HepG2 (cell line): ENCODE results near the gene GPATCH8. TPM values are rescaled to one million over a fixed set of nuclear protein-coding genes. Genes with fewer than 3 reads are reported as not detected.

Source experiments
- DBP ChIP-seq: sonication (generic); formaldehyde crosslinking; IDR thresholded peaks from 2 replicates; pipeline ENCODE4 v1.4.0; 2020; ENCODE audit warnings: missing genetic modification reagents; ENCODE audit errors: not compliant biosample characterization
- ELF3 ChIP-seq: IDR thresholded peaks from 2 replicates; pipeline ENCODE4 v1.6.1; 2016; ENCODE audit warnings: missing genetic modification reagents, missing compliant biosample characterization
- NFE2 ChIP-seq: sonication (generic); formaldehyde crosslinking; IDR thresholded peaks from 2 replicates; pipeline ENCODE4 v1.4.0; 2020; ENCODE audit warnings: missing genetic modification reagents
- NFRKB ChIP-seq: fragments of 450-650 bp; IDR thresholded peaks from 2 replicates; pipeline ENCODE4 v1.6.1; 2017
- PLRG1 ChIP-seq: fragments of 450-650 bp; conservative IDR thresholded peaks from 2 replicates; pipeline ENCODE4 v1.6.1; 2016
- REL ChIP-seq: sonication (generic); formaldehyde crosslinking; conservative IDR thresholded peaks from 2 replicates; pipeline ENCODE4 v1.8.0; 2022; ENCODE audit warnings: mild to moderate bottlenecking, missing genetic modification reagents, moderate library complexity
- SP4 ChIP-seq: sonication (generic); formaldehyde crosslinking; IDR thresholded peaks from 2 replicates; pipeline ENCODE4 v1.8.1; 2023; ENCODE audit warnings: mild to moderate bottlenecking, missing genetic modification reagents
- U2AF1 ChIP-seq: fragments of 200-400 bp; formaldehyde crosslinking; optimal IDR thresholded peaks from 2 replicates; pipeline ENCODE3; 2017; ENCODE audit warnings: mild to moderate bottlenecking, low read depth, low read length
- polyA plus RNA-seq, 8 experiments: library from polyadenylated mRNA; depleted of rRNA in 3 of 8; stranded (reverse) in 7 of 8; unstranded in 1 of 8; fragments of >200 nt; fragmentation: Illumina TruSeq in 4 of 8; extraction: Trizol in 4 of 8; gene quantifications; 2 replicates each; pipeline versions ENCODE4 v1.2.1 to v1.2.3, GENCODE V29; 2011 to 2016; ENCODE audit warnings: low read depth in 4 of 8, missing spikeins in 1 of 8, mixed read lengths in 1 of 8; ENCODE audit not compliant: insufficient read depth in 1 of 8
- total RNA-seq, 5 experiments: library from RNA; depleted of rRNA; stranded (reverse); fragments of >200 nt; fragmentation: Illumina TruSeq; extraction: Trizol; gene quantifications; 2 replicates each; pipeline ENCODE4 v1.2.3, GENCODE V29; 2016; ENCODE audit warnings: low read depth in 1 of 5
- TF ChIP-seq, protein P1 (sequence below): sonication (generic); formaldehyde crosslinking; IDR thresholded peaks from 2 replicates; pipeline ENCODE4 v1.4.0; 2020; ENCODE audit warnings: mild to moderate bottlenecking, missing genetic modification reagents
- TF ChIP-seq, protein P2 (sequence below): IDR thresholded peaks from 2 replicates; pipeline ENCODE4 v1.6.1; 2016; ENCODE audit warnings: missing compliant biosample characterization, missing genetic modification reagents, borderline replicate concordance
- TF ChIP-seq, protein P3 (sequence below): sonication (generic); formaldehyde crosslinking; IDR thresholded peaks from 2 replicates; pipeline ENCODE4 v1.4.0; 2020; ENCODE audit warnings: missing genetic modification reagents
- TF ChIP-seq, protein P4 (sequence below): sonication (generic); formaldehyde crosslinking; IDR thresholded peaks from 2 replicates; pipeline ENCODE4 v1.4.0; 2020; ENCODE audit warnings: missing genetic modification reagents, low read depth, mild to moderate bottlenecking, borderline replicate concordance
- TF ChIP-seq, protein P5 (sequence below): sonication (generic); formaldehyde crosslinking; IDR thresholded peaks from 2 replicates; pipeline ENCODE4 v1.5.0; 2020; ENCODE audit warnings: mild to moderate bottlenecking, missing genetic modification reagents

GPATCH8 gene
- total and polyA plus RNA-seq, 2 of the 13 experiments (the other 11 are each of a cell fraction or from before 2014, with no cell fraction given) = 20.7 to 21.5 TPM

DNA sequence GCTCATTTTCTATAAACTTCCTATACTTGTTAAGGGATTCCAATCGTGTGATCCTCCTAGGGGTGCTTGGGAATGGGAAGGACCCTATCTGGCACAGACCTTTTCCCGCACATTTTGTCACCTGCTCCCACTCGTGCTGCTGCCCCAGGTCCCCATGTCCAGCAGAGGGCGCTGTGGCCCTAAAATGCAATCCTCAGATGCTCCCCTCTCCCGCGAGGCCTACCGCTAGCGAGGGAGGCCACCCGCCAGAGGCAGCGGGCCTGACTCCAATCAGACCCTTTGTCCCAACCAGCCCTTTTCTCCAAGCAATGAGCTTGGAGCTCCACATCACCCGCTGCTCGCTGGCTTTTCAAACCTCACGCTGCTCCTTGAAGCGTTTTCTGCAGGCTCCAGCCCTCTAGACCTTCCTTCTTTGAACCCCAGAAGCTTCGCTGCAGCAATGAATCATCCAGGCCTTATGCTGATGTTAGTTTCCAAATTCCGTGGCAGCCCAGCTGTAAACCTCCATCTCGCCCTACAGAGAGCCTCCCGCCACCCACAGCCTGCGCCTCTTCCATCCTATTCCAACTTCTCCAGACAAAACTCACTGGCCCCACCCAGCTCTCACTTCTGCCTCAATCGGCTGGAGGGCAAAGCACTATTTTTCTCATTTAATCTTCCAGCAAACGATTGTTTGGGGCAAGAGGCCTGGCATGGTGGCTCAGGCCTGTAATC is 30.5 kb upstream of the GPATCH8 start (continued):
- TF ChIP-seq NFE2 (no peak), REL (no peak), ELF3 (CRISPR knock-in tag) (peak; percentile 47; the same call in 1 of the 2 replicates), PLRG1 (no peak), DBP (CRISPR knock-in tag) (no peak), U2AF1 (no peak), NFRKB (no peak), SP4 (CRISPR knock-in tag) (peak; percentile 62; the same call in 1 of the 2 replicates)
- TF ChIP-seq, protein P1, sequence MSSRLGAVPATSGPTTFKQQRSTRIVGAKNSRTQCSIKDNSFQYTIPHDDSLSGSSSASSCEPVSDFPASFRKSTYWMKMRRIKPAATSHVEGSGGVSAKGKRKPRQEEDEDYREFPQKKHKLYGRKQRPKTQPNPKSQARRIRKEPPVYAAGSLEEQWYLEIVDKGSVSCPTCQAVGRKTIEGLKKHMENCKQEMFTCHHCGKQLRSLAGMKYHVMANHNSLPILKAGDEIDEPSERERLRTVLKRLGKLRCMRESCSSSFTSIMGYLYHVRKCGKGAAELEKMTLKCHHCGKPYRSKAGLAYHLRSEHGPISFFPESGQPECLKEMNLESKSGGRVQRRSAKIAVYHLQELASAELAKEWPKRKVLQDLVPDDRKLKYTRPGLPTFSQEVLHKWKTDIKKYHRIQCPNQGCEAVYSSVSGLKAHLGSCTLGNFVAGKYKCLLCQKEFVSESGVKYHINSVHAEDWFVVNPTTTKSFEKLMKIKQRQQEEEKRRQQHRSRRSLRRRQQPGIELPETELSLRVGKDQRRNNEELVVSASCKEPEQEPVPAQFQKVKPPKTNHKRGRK (CRISPR knock-in tag) = no peak
- TF ChIP-seq, protein P2, sequence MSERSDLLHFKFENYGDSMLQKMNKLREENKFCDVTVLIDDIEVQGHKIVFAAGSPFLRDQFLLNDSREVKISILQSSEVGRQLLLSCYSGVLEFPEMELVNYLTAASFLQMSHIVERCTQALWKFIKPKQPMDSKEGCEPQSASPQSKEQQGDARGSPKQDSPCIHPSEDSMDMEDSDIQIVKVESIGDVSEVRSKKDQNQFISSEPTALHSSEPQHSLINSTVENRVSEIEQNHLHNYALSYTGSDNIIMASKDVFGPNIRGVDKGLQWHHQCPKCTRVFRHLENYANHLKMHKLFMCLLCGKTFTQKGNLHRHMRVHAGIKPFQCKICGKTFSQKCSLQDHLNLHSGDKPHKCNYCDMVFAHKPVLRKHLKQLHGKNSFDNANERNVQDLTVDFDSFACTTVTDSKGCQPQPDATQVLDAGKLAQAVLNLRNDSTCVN (CRISPR knock-in tag) = no peak
- TF ChIP-seq, protein P3, sequence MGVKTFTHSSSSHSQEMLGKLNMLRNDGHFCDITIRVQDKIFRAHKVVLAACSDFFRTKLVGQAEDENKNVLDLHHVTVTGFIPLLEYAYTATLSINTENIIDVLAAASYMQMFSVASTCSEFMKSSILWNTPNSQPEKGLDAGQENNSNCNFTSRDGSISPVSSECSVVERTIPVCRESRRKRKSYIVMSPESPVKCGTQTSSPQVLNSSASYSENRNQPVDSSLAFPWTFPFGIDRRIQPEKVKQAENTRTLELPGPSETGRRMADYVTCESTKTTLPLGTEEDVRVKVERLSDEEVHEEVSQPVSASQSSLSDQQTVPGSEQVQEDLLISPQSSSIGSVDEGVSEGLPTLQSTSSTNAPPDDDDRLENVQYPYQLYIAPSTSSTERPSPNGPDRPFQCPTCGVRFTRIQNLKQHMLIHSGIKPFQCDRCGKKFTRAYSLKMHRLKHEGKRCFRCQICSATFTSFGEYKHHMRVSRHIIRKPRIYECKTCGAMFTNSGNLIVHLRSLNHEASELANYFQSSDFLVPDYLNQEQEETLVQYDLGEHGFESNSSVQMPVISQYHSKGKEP (CRISPR knock-in tag) = peak; percentile 17; the same call in 1 of the 2 replicates
- TF ChIP-seq, protein P4, sequence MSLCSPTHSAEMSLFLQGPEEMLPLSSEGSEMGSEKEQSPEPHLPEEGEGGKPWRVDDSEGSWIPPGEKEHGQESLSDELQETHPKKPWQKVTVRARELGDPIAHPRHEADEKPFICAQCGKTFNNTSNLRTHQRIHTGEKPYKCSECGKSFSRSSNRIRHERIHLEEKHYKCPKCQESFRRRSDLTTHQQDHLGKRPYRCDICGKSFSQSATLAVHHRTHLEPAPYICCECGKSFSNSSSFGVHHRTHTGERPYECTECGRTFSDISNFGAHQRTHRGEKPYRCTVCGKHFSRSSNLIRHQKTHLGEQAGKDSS = peak; percentile 76; the same call in 1 of the 2 replicates
- TF ChIP-seq, protein P5, sequence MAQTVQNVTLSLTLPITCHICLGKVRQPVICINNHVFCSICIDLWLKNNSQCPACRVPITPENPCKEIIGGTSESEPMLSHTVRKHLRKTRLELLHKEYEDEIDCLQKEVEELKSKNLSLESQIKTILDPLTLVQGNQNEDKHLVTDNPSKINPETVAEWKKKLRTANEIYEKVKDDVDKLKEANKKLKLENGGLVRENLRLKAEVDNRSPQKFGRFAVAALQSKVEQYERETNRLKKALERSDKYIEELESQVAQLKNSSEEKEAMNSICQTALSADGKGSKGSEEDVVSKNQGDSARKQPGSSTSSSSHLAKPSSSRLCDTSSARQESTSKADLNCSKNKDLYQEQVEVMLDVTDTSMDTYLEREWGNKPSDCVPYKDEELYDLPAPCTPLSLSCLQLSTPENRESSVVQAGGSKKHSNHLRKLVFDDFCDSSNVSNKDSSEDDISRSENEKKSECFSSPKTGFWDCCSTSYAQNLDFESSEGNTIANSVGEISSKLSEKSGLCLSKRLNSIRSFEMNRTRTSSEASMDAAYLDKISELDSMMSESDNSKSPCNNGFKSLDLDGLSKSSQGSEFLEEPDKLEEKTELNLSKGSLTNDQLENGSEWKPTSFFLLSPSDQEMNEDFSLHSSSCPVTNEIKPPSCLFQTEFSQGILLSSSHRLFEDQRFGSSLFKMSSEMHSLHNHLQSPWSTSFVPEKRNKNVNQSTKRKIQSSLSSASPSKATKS (CRISPR knock-in tag) = no peak
